ENCODE measurements around the gene PPP2R5C. TPM values are rescaled to one million over a fixed set of nuclear protein-coding genes. Genes with fewer than 3 reads are reported as not detected.

Gene PPP2R5C
- total RNA-seq, 1 experiment from 2014 or later, result 80.3 TPM

- no peak for TF ChIP-seq TCF7L2 (IDR thresholded peaks at IDR 0.05; ENCODE audit: low read depth, low read length)
- TF ChIP-seq, protein P1, sequence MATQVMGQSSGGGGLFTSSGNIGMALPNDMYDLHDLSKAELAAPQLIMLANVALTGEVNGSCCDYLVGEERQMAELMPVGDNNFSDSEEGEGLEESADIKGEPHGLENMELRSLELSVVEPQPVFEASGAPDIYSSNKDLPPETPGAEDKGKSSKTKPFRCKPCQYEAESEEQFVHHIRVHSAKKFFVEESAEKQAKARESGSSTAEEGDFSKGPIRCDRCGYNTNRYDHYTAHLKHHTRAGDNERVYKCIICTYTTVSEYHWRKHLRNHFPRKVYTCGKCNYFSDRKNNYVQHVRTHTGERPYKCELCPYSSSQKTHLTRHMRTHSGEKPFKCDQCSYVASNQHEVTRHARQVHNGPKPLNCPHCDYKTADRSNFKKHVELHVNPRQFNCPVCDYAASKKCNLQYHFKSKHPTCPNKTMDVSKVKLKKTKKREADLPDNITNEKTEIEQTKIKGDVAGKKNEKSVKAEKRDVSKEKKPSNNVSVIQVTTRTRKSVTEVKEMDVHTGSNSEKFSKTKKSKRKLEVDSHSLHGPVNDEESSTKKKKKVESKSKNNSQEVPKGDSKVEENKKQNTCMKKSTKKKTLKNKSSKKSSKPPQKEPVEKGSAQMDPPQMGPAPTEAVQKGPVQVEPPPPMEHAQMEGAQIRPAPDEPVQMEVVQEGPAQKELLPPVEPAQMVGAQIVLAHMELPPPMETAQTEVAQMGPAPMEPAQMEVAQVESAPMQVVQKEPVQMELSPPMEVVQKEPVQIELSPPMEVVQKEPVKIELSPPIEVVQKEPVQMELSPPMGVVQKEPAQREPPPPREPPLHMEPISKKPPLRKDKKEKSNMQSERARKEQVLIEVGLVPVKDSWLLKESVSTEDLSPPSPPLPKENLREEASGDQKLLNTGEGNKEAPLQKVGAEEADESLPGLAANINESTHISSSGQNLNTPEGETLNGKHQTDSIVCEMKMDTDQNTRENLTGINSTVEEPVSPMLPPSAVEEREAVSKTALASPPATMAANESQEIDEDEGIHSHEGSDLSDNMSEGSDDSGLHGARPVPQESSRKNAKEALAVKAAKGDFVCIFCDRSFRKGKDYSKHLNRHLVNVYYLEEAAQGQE (IDR thresholded peaks at IDR 0.05; ENCODE audit: insufficient read depth in 1 of 2, low read depth in 2 of 2, low read length in 1 of 2), result no peak
- ATAC-seq, result no peak
- H3K27ac ChIP-seq (ENCODE audit: low read length), result no peak overlapping the region
- no peaks in the 10 kb centered on the region for H3K36me3 ChIP-seq (ENCODE audit: control insufficient read depth, insufficient read depth, low read length)
- H3K27me3 ChIP-seq (ENCODE audit: control insufficient read depth, insufficient read depth, low read length), result no peaks in the 10 kb centered on the region
- POLR2A ChIA-PET, result no interaction called here
- no peaks in the 10 kb centered on the region for H3K9me3 ChIP-seq (ENCODE audit: control insufficient read depth, insufficient read depth, low read depth, low read length)
- intact Hi-C loops (cut with micrococcal nuclease; ENCODE audit: unreplicated experiment), result no loop called here
- no peak overlapping the region for H3K4me3 ChIP-seq (ENCODE audit: low read depth in 2 of 2, low read length in 2 of 2)
- CTCF ChIA-PET, result no interaction called here
- in situ Hi-C loops (cut with HindIII; ENCODE audit: low pct_unique_long_range_greater_than_20kb, low sequenced_read_pairs), result no loop called here
- no TSS peak for BruUV-seq (replicated peaks)
- no peak for DNase-seq (ENCODE audit: low read depth, low spot score)
- no peaks in the 10 kb centered on the region for H3K4me1 ChIP-seq (ENCODE audit: control insufficient read depth, insufficient read depth, low read length)
Measured at GRCh38 chr14:101784631-101785030, 23.1 kb downstream of the PPP2R5C start.

- intact Hi-C loops (cut with micrococcal nuclease; ENCODE audit: unreplicated experiment), result no loop called here
- Histone ChIP-seq H3K36me3 (ENCODE audit: control insufficient read depth, insufficient read depth, low read length) (no peaks in the 10 kb centered on the region), H3K4me1 (ENCODE audit: control insufficient read depth, insufficient read depth, low read length) (no peaks in the 10 kb centered on the region), H3K27ac (ENCODE audit: low read length) (no peak overlapping the region), H3K27me3 (ENCODE audit: control insufficient read depth, insufficient read depth, low read length) (no peaks in the 10 kb centered on the region), H3K9me3 (ENCODE audit: control insufficient read depth, insufficient read depth, low read depth, low read length) (no peaks in the 10 kb centered on the region), H3K4me3 (ENCODE audit: low read depth in 2 of 2, low read length in 2 of 2) (no peak overlapping the region)
- BruUV-seq (replicated peaks), result no TSS peak
- CTCF ChIA-PET, result no interaction called here
- POLR2A ChIA-PET, result no interaction called here
- in situ Hi-C loops (cut with HindIII; ENCODE audit: low pct_unique_long_range_greater_than_20kb, low sequenced_read_pairs), result no loop called here
- no peak for TF ChIP-seq TCF7L2 (IDR thresholded peaks at IDR 0.05; ENCODE audit: low read depth, low read length)
- ATAC-seq (no peak), DNase-seq (ENCODE audit: low read depth, low spot score) (no peak)
Measured at GRCh38 chr14:101788016-101788635, 26.6 kb downstream of the PPP2R5C start.

- BruUV-seq (replicated peaks), result no TSS peak
- no peaks in the 10 kb centered on the region for H3K36me3 ChIP-seq (ENCODE audit: control insufficient read depth, insufficient read depth, low read length)
- in situ Hi-C loops (cut with HindIII; ENCODE audit: low pct_unique_long_range_greater_than_20kb, low sequenced_read_pairs) (no loop called here), intact Hi-C loops (cut with micrococcal nuclease; ENCODE audit: unreplicated experiment) (no loop called here)
- H3K9me3 ChIP-seq (ENCODE audit: control insufficient read depth, insufficient read depth, low read depth, low read length), result no peaks in the 10 kb centered on the region
- TF ChIP-seq, protein P2, sequence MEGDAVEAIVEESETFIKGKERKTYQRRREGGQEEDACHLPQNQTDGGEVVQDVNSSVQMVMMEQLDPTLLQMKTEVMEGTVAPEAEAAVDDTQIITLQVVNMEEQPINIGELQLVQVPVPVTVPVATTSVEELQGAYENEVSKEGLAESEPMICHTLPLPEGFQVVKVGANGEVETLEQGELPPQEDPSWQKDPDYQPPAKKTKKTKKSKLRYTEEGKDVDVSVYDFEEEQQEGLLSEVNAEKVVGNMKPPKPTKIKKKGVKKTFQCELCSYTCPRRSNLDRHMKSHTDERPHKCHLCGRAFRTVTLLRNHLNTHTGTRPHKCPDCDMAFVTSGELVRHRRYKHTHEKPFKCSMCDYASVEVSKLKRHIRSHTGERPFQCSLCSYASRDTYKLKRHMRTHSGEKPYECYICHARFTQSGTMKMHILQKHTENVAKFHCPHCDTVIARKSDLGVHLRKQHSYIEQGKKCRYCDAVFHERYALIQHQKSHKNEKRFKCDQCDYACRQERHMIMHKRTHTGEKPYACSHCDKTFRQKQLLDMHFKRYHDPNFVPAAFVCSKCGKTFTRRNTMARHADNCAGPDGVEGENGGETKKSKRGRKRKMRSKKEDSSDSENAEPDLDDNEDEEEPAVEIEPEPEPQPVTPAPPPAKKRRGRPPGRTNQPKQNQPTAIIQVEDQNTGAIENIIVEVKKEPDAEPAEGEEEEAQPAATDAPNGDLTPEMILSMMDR (IDR thresholded peaks at IDR 0.05), result no peak
- TF ChIP-seq, protein P1 (IDR thresholded peaks at IDR 0.05; ENCODE audit: insufficient read depth in 1 of 2, low read depth in 2 of 2, low read length in 1 of 2), result no peak
- no peak for TF ChIP-seq TCF7L2 (IDR thresholded peaks at IDR 0.05; ENCODE audit: low read depth, low read length)
- no peak for TF ChIP-seq SIN3A (IDR thresholded peaks at IDR 0.05; ENCODE audit: borderline replicate concordance, insufficient read depth, low read depth, low read length)
- TF ChIP-seq POLR2AphosphoS5 (IDR thresholded peaks at IDR 0.05; ENCODE audit: low read depth, low read length), result no peak
- no peak overlapping the region for H3K4me3 ChIP-seq (ENCODE audit: low read depth in 2 of 2, low read length in 2 of 2)
- ChIA-PET POLR2A (no interaction called here), CTCF (no interaction called here)
- DNase-seq (ENCODE audit: low read depth, low spot score) (no peak), ATAC-seq (no peak)
- no peaks in the 10 kb centered on the region for H3K4me1 ChIP-seq (ENCODE audit: control insufficient read depth, insufficient read depth, low read length)
- H3K27me3 ChIP-seq (ENCODE audit: control insufficient read depth, insufficient read depth, low read length), result no peaks in the 10 kb centered on the region
- no peak overlapping the region for H3K27ac ChIP-seq (ENCODE audit: low read length)
Measured at GRCh38 chr14:101789222-101789621, 27.7 kb downstream of the PPP2R5C start.
